ENCODE results near the gene ZNF358.

DNA sequence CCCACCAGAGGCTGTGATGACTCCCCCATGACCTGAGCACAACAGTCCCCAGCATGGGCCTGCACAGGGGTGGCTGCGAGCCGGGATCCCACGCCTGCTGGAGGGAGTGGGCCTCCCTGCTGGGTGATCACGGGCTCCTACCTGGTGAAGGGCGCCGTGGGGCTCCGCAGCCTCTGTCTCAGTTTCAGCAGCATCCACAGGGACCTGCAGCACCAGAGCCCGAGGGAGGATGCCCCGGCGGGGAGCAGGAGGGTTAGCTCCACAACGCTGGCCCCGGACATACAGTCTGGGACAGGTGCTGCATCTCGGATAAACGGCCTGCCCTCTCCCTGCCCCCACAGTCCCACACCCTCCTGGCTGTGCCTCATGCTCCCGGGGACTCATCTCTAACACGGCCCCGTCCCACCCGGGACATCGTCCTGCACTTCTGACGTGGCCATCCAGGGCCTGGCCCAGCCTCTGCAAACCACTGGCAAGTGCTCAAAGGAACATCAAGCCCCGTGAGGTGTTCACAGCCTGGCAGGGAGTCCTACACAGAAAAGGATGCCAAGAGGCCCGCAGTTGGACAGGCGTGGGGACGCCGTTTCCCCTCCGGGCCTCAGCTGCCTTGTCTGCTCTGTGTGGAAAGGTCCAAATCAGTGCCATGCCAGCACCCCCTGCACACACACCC is 37.6 kb upstream of the ZNF358 start:
- TF ChIP-seq, protein P1, sequence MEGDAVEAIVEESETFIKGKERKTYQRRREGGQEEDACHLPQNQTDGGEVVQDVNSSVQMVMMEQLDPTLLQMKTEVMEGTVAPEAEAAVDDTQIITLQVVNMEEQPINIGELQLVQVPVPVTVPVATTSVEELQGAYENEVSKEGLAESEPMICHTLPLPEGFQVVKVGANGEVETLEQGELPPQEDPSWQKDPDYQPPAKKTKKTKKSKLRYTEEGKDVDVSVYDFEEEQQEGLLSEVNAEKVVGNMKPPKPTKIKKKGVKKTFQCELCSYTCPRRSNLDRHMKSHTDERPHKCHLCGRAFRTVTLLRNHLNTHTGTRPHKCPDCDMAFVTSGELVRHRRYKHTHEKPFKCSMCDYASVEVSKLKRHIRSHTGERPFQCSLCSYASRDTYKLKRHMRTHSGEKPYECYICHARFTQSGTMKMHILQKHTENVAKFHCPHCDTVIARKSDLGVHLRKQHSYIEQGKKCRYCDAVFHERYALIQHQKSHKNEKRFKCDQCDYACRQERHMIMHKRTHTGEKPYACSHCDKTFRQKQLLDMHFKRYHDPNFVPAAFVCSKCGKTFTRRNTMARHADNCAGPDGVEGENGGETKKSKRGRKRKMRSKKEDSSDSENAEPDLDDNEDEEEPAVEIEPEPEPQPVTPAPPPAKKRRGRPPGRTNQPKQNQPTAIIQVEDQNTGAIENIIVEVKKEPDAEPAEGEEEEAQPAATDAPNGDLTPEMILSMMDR (IDR thresholded peaks at IDR 0.05; ENCODE audit: insufficient read depth, low read depth, low read length) = no peak
- TF ChIP-seq EZH2 (IDR thresholded peaks at IDR 0.05; ENCODE audit: insufficient read depth, low read length) = no peak
